SU-DHL-6 (cell line): ENCODE results near the gene KCTD16.

Experiments
- CTCF ChIP-seq: fragments of 200-600 bp; sonication (generic); IDR thresholded peaks from one replicate; pipeline ENCODE4 v1.5.1; 2017; ENCODE audit warnings: antibody characterized with exemption, mild to moderate bottlenecking, low read length, moderate library complexity; ENCODE audit not compliant: insufficient read depth, poor library complexity, severe bottlenecking
- EZH2phosphoT487 ChIP-seq: fragments of 200-600 bp; sonication (generic), shearing (Covaris generic); conservative IDR thresholded peaks from 2 replicates; pipeline ENCODE4 v1.6.1; 2018; ENCODE audit warnings: mild to moderate bottlenecking, antibody characterized with exemption, low read length, moderate library complexity, mixed read lengths

- TF ChIP-seq CTCF (no peak), EZH2phosphoT487 (no peak)
These were observed 67.2 kb downstream of the KCTD16 start for GRCh38 chr5:144237851-144238250.
